Vagina (tissue), 2 donors: Measurements from ENCODE around the gene PEX1.
"Not testable (repeated sequence)": the region's sequence is repeated elsewhere in the genome, so short reads cannot be mapped to it uniquely, and the experiment has no call there.

Source experiments
- POLR2A ChIP-seq, 2 donors: fragments of 450-650 bp; IDR thresholded peaks; one replicate each; pipeline ENCODE4 v1.6.1; 2017; ENCODE audit warnings: antibody characterized with exemption in 2 of 2, mild to moderate bottlenecking in 2 of 2, moderate library complexity in 2 of 2
- POLR2AphosphoS5 ChIP-seq, 2 donors: sonication (generic); formaldehyde crosslinking; IDR thresholded peaks; one replicate each; pipeline ENCODE4 v1.9.0; 2017; ENCODE audit warnings: antibody characterized with exemption in 2 of 2, mild to moderate bottlenecking in 2 of 2, low read depth in 1 of 2; ENCODE audit not compliant: insufficient read depth in 1 of 2
- TF ChIP-seq, protein P1 (sequence below), 3 experiments: fragments of 450-650 bp in 2 of 3; fragments of 200-600 bp in 1 of 3; sonication (generic) in 1 of 3; IDR thresholded peaks; one replicate each; pipeline ENCODE4 v1.5.1; 2017 to 2019; ENCODE audit warnings: antibody characterized with exemption in 3 of 3, mild to moderate bottlenecking in 2 of 3, moderate library complexity in 2 of 3

DNA sequence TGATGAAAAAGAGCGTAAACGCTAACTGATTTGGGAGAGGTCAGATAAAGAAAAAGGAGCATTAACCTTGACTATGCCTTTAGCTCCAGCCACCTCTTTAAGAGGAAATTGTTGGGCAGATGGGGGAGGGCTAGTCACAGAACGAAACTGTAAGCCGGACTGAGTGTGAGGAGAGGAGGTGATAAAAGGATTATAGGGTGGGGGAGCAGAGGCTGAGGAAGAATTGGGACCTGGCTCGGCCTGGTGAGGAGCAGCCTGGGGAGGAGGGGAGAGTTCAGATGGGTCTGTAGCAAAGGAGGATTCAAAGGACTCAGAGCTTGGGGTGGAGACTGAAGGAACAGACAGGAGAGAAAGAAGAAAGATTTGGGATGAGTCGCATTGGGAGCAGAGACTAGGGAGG, 44.7 kb downstream of the PEX1 start:
- not testable (repeated sequence) for TF ChIP-seq POLR2A (IDR thresholded peaks at IDR 0.05); POLR2AphosphoS5 (IDR thresholded peaks at IDR 0.05; ENCODE audit: insufficient read depth in 1 of 2, low read depth in 1 of 2)
- TF ChIP-seq, protein P1, sequence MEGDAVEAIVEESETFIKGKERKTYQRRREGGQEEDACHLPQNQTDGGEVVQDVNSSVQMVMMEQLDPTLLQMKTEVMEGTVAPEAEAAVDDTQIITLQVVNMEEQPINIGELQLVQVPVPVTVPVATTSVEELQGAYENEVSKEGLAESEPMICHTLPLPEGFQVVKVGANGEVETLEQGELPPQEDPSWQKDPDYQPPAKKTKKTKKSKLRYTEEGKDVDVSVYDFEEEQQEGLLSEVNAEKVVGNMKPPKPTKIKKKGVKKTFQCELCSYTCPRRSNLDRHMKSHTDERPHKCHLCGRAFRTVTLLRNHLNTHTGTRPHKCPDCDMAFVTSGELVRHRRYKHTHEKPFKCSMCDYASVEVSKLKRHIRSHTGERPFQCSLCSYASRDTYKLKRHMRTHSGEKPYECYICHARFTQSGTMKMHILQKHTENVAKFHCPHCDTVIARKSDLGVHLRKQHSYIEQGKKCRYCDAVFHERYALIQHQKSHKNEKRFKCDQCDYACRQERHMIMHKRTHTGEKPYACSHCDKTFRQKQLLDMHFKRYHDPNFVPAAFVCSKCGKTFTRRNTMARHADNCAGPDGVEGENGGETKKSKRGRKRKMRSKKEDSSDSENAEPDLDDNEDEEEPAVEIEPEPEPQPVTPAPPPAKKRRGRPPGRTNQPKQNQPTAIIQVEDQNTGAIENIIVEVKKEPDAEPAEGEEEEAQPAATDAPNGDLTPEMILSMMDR (IDR thresholded peaks at IDR 0.05): not testable (repeated sequence)
